AG04450 (cell line): Measurements from ENCODE around the gene DST. TPM values are rescaled to one million over a fixed set of nuclear protein-coding genes. Genes with fewer than 3 reads are reported as not detected.

Experiments
- CTCF ChIA-PET: fragments of 300-600, 350-600 bp; formaldehyde crosslinking; extraction: SDS; loops from one replicate; lab custom pipeline; 2022; ENCODE audit warnings: antibody characterized with exemption, inconsistent platforms; lab: Charles Lee
- POLR2A ChIA-PET: fragments of 350-600 bp; formaldehyde crosslinking; extraction: SDS; loops from one replicate; lab custom pipeline; 2021; ENCODE audit warnings: antibody characterized with exemption, inconsistent platforms; lab: Yijun Ruan, JAX
- DNase-seq: peaks from one replicate; pipeline ENCODE4 v3.0.0-alpha.2; 2011; ENCODE audit warnings: low read depth, low spot score
- H3K27ac ChIP-seq: one replicate; pipeline ENCODE4 v1.5.1; 2012; ENCODE audit warnings: low read depth, low read length, control low read depth
- H3K27me3 ChIP-seq: one replicate; pipeline ENCODE4 v1.6.0; 2012; ENCODE audit warnings: low read length; ENCODE audit not compliant: control insufficient read depth, insufficient read depth
- H3K4me3 ChIP-seq: 2 replicates; pipeline ENCODE4 v1.5.1; 2011; ENCODE audit warnings: mild to moderate bottlenecking, low read depth, low read length, control low read depth
- H3K9me3 ChIP-seq: 2 replicates; pipeline ENCODE4 v1.5.1; 2012; ENCODE audit warnings: low read length; ENCODE audit not compliant: control insufficient read depth, insufficient read depth
- CTCF ChIP-seq: IDR thresholded peaks from 2 replicates; pipeline ENCODE4 v1.5.1; 2011; ENCODE audit warnings: low read depth, low read length, control low read depth, inconsistent platforms
- polyA plus RNA-seq: library from polyadenylated mRNA; depleted of rRNA; stranded (reverse); fragments of >200 nt; gene quantifications from 2 replicates; pipeline ENCODE4 v1.2.3, GENCODE V29; 2011

Gene DST
- polyA plus RNA-seq, 1 experiment = 163 TPM

DNA sequence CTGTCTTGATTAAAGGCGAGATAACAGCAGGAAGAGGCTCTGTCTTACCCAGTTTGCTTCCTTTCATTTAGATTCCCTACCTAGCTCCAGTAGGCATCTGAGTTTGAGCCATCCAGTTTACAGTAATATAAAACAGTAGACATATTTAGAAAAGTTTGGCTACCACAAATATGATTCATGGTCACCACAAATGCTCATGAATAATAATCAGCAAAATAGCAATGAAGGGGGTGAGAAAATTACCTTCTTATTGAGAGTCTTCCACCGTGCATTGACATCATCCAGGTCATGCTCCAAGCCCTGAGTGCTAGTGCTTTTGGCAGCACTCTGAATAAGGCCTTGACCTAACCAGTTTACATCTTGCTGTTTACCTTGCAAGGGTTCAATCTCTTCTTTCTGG is 106.2 kb downstream of the DST start:
- Histone ChIP-seq H3K27ac (no peak overlapping the region), H3K27me3 (no peaks in the 10 kb centered on the region), H3K4me3 (no peak overlapping the region), H3K9me3 (no peaks in the 10 kb centered on the region)
- TF ChIP-seq CTCF = no peak
- CTCF ChIA-PET = no interaction called here
- POLR2A ChIA-PET = no interaction called here
- DNase-seq = no peak

- Histone ChIP-seq H3K27me3 (no peaks in the 10 kb centered on the region), H3K9me3 (no peaks in the 10 kb centered on the region), H3K27ac (no peak overlapping the region), H3K4me3 (no peak overlapping the region)
- POLR2A ChIA-PET = no interaction called here
- DNase-seq = no peak
- no peak for TF ChIP-seq CTCF
- CTCF ChIA-PET = no interaction called here
Measured at GRCh38 chr6:56535626-56536025, 107.1 kb downstream of the DST start.

DNA sequence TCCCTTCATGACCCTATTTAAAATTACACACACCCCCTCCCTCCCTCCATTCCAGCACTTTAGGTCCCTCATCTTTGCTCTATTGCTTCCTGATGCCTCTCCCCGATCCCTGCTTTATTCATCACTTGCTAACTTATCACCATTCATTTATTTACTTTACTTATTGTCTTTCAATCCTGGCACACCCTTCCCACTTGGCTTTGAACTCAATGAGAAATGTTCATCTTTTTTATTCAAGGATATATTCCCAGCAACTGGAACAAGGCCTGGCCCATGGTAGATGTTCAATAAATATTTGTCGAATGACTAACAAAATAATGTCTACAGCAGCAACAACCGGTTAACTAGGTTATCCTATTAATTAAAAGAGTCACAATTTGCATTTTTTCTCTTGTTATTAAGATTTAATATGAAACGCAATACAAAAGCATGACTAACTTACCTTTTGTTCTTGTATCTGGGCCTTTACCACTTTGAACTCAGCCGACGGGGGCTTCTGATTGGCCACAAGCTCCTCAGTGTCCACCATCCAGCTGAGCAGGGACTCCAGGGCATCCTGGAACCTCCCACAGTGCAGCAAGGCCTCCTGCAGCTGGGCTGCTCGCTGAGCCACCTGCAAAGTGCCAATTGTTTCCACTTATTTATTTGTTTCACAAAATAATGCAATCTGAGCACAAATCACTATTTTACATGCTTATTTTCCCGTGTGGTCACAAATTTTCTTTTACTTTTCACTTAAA is 107.8 kb downstream of the DST start:
- no peak overlapping the region for H3K27ac ChIP-seq
- no peak for DNase-seq
- no peaks in the 10 kb centered on the region for H3K27me3 ChIP-seq
- POLR2A ChIA-PET = no interaction called here
- H3K9me3 ChIP-seq = no peaks in the 10 kb centered on the region
- H3K4me3 ChIP-seq = no peak overlapping the region
- CTCF ChIA-PET = interaction anchor here (1.1 kb wide), 1 partner anchor 818 kb away, joined by 4 read pairs; no protein-coding TSS in a partner anchor
- no peak for TF ChIP-seq CTCF

DNA sequence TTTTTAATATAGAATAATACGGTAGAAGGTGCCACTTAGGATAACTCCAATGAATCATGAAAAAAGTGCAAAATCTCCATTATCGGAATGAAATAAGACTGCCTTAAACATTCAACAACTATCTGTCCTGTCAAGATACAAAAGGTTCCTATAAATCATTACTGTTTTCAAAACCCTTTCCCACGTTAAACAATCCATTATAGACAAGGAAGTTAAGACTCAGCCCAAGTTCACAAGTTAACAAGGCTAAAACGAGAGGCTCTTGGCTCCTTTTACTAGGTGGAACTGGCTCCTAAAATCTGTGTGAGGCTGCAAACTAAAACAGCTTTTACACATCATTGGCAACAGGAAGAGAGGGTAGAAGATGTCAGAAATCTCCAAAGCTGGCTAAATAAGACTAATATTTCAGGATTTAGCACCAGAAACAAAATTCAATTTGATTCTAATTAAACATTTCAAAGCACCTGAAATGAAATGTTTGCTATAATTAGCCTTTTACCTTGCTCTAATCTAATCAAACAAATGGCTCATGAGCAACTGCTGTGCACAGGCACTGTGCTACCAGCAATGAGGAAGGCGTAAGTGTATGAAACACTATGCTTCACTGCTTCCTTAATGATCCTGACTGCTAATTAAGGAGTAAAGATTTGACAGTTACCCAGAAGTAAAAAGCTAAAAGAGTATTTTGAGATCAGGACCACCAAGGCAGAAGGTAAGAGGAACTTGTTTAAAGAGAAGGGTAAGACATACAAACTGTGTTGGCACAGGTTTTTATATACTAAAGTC is 109.7 kb downstream of the DST start:
- TF ChIP-seq CTCF = no peak
- H3K9me3 ChIP-seq = no peaks in the 10 kb centered on the region
- CTCF ChIA-PET = interaction anchor here (1.0 to 1.5 kb wide), 2 partner anchors 60 to 219 kb away, joined by 3 to 4 read pairs; no protein-coding TSS in a partner anchor
- POLR2A ChIA-PET = no interaction called here
- no peaks in the 10 kb centered on the region for H3K27me3 ChIP-seq
- DNase-seq = no peak
- no peak overlapping the region for H3K4me3 ChIP-seq
- H3K27ac ChIP-seq = no peak overlapping the region
